ENCODE measurements around the gene FBXO42.

The FBXO42 gene

DNA sequence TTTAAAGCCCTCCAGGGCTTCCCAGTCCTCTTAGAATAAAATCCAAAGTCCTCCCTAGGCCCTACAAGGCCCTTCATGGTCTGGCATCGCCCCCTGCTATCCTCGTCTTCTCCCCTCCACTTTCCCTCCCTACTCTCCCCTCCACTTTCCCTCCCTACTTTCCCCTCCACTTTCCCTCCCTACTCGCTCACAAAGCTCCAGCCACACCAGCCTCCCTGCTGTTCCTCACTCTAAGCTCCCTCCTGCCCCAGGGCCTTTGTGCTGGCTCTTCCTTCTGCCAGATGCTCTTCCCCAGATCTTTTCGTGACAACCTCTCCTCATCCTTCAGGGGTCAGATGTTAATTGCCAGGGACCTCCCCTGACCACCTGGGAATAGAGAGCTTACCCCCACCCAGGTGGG lies 152.6 kb downstream of the FBXO42 start:
- no peak for DNase-seq

- DNase-seq, result no peak
Measured at GRCh38 chr1:16199157-16199501, 153.2 kb downstream of the FBXO42 start.

GRCh38 chr1:16198444-16199156 lies 153.7 kb downstream of the FBXO42 start:
- DNase-seq, result no peak

DNA sequence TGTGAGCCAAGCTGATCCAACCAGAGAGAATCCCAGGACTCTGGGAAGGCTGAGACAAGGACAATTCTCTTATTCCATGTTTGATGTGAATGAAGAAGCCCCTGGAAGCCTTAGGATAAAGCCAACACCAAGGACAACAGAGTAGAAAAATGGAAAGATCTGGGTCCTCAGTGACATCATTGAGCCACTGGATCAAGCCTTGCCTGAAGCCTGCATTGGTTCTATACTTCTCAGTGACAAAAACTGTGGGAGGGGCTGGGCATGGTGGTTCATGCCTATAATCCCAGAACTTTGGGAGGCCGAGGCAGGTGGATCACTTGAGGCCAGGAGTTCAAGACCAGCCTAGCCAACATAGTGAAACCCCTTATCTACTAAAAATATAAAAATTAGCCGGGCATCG lies 155.4 kb downstream of the FBXO42 start:
- no peak for DNase-seq
